ENCODE results near the gene RBL1. TPM values are rescaled to one million over a fixed set of nuclear protein-coding genes. Genes with fewer than 3 reads are reported as not detected.

The RBL1 gene
- total and polyA plus RNA-seq, 2 of the 4 experiments (the other 2 are of a cell fraction): 3.3 to 7.5 TPM

DNA sequence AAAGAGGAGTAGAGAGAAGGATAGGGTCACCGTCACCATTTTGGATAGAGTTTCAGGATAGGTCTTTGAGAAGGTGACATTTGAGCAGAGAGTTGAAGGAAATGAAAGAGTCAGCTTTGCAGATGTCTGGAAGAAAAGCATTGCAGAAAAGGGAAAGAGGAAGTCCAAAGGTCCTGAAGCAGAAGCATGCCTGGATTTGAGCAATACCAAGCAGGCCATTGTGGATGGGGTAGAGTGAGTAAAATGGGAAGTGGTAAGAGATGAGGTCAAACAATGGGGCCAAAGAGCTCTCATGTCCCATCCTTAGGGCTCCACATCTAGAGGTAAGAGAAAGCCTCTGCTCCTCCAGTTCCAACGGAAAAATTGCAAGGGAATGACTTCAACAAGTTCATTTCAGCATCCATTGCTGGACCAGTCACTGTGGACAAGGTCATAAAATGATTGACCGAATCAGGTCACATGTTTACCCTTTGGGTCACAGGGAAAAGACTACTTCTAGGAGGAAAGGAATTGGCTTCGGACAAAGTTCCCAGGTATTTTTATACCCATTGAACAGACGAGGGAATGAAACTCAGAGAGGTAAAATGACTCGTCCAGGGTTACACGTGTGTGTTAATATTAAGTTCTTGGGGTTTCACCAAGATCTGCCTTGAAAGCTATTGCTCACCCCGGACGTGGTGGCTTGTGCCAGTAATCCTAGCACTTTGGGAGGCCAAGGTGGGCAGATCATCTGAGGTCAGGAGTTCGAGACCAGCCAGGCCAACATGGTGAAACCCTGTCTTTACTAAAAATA lies 137.7 kb downstream of the RBL1 start:
- Histone ChIP-seq H4K20me1 (ENCODE audit: insufficient read depth, low read length) (no peaks in the 10 kb centered on the region), H2AFZ (replicated peaks; ENCODE audit: low read length, poor library complexity) (no peak overlapping the region), H3K27me3 (ENCODE audit: control insufficient read depth, insufficient read depth, low read length) (no peaks in the 10 kb centered on the region), H2AK9ac (replicated peaks; ENCODE audit: low read depth, low read length, poor library complexity) (no peak overlapping the region), H3K18ac (ENCODE audit: low read depth, low read length) (no peak overlapping the region), H2BK20ac (ENCODE audit: low read depth, low read length) (no peak overlapping the region), H3K4me3 (ENCODE audit: insufficient read depth, low read depth, low read length) (no peak overlapping the region), H3K79me1 (ENCODE audit: low read depth in 1 of 2, low read length in 2 of 2) (no peaks in the 10 kb centered on the region), H3K9ac (ENCODE audit: low read depth, low read length) (no peak overlapping the region), H3K9me1 (ENCODE audit: insufficient read depth, low read length) (no peaks in the 10 kb centered on the region), H2BK15ac (ENCODE audit: low read depth, low read length) (no peak overlapping the region), H4K8ac (ENCODE audit: low read depth in 2 of 2, low read length in 2 of 2) (no peak overlapping the region), H2BK5ac (ENCODE audit: low read depth, low read length, poor library complexity, severe bottlenecking) (no peak overlapping the region), H3K27ac (ENCODE audit: insufficient read depth, low read length) (no peak overlapping the region), H3K4ac (ENCODE audit: low read depth, low read length) (no peak overlapping the region), H3K9me3 (ENCODE audit: control insufficient read depth, insufficient read depth, low read length) (peaks cover 4% of the 10 kb centered on the region), H3K4me1 (ENCODE audit: control insufficient read depth, insufficient read depth, low read length) (peaks cover 2% of the 10 kb centered on the region; the same call in 1 of the 2 replicates), H3K4me2 (ENCODE audit: low read depth, low read length) (no peak overlapping the region), H2BK120ac (ENCODE audit: low read depth, low read length) (no peak overlapping the region), H3K56ac (ENCODE audit: extremely low read depth, insufficient read depth, low read length) (no peak overlapping the region), H3K36me3 (ENCODE audit: control insufficient read depth, insufficient read depth, low read length) (no peaks in the 10 kb centered on the region), H4K91ac (ENCODE audit: insufficient read depth, low read depth, low read length) (no peak overlapping the region), H3K14ac (replicated peaks; ENCODE audit: low read depth, low read length) (no peak overlapping the region), H2AK5ac (ENCODE audit: low read depth, low read length) (no peak overlapping the region), H3K23ac (ENCODE audit: low read depth, low read length) (no peak overlapping the region), H4K5ac (ENCODE audit: low read depth, low read length) (no peak overlapping the region; the same call in 1 of the 2 replicates)
- intact Hi-C loops (cut with micrococcal nuclease): no loop called here
- in situ Hi-C loops (cut with MboI; ENCODE audit: low sequenced_read_pairs): no loop called here
- no TSS peak for BruUV-seq (replicated peaks)
- TF ChIP-seq RCOR1 (IDR thresholded peaks at IDR 0.05; ENCODE audit: insufficient replicate concordance, low read length) (no peak), FOS (IDR thresholded peaks at IDR 0.05; ENCODE audit: low read depth, low read length) (no peak), RAD21 (IDR thresholded peaks at IDR 0.05; ENCODE audit: low read length) (no peak), MAZ (IDR thresholded peaks at IDR 0.05; ENCODE audit: borderline replicate concordance, low read depth, low read length) (no peak), CHD1 (IDR thresholded peaks at IDR 0.05; ENCODE audit: low read depth, low read length) (no peak), POLR2A (IDR thresholded peaks at IDR 0.05; ENCODE audit: low read depth, low read length) (no peak), NFE2L2 (IDR thresholded peaks at IDR 0.05; ENCODE audit: low read depth, low read length) (no peak), MXI1 (IDR thresholded peaks at IDR 0.05; ENCODE audit: borderline replicate concordance, low read depth, low read length) (no peak), CTCF (conservative IDR thresholded peaks at IDR 0.05; ENCODE audit: low read depth, low read length) (no peak), SMC3 (IDR thresholded peaks at IDR 0.05; ENCODE audit: low read depth, low read length) (no peak), CEBPB (IDR thresholded peaks at IDR 0.05; ENCODE audit: low read depth, low read length) (no peak)
- TF ChIP-seq, protein P1, sequence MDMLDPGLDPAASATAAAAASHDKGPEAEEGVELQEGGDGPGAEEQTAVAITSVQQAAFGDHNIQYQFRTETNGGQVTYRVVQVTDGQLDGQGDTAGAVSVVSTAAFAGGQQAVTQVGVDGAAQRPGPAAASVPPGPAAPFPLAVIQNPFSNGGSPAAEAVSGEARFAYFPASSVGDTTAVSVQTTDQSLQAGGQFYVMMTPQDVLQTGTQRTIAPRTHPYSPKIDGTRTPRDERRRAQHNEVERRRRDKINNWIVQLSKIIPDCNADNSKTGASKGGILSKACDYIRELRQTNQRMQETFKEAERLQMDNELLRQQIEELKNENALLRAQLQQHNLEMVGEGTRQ (IDR thresholded peaks at IDR 0.05; ENCODE audit: low read depth, low read length): no peak
- TF ChIP-seq, protein P2, sequence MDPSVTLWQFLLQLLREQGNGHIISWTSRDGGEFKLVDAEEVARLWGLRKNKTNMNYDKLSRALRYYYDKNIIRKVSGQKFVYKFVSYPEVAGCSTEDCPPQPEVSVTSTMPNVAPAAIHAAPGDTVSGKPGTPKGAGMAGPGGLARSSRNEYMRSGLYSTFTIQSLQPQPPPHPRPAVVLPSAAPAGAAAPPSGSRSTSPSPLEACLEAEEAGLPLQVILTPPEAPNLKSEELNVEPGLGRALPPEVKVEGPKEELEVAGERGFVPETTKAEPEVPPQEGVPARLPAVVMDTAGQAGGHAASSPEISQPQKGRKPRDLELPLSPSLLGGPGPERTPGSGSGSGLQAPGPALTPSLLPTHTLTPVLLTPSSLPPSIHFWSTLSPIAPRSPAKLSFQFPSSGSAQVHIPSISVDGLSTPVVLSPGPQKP (IDR thresholded peaks at IDR 0.05; ENCODE audit: borderline replicate concordance, low read depth, low read length): no peak
- ChIA-PET CTCF (interaction anchor here (1.2 kb wide), 1 partner anchor 88 kb away, joined by 7 read pairs; no protein-coding TSS in a partner anchor), POLR2A (ENCODE audit: unreplicated experiment) (no interaction called here)
- no peak for DNase-seq
- dilution Hi-C loops (cut with HindIII; ENCODE audit: low sequenced_read_pairs, unreplicated experiment): no loop called here
- WGBS, 2 experiments (ENCODE audit: extremely low coverage in 2 of 2, insufficient read length in 1 of 2): 100% methylated on average over 1 of the region's 10 CpGs; no CpG with 5 or more reads in 1 of the 2 experiments
- no peak for ATAC-seq (ENCODE audit: low read depth)

All from IMR-90 (cell line).